ENCODE measurements around the gene KRTAP17-1. TPM values are rescaled to one million over a fixed set of nuclear protein-coding genes. Genes with fewer than 3 reads are reported as not detected.

KRTAP17-1 gene
- total RNA-seq, 1 experiment from 2014 or later = not detected

DNA sequence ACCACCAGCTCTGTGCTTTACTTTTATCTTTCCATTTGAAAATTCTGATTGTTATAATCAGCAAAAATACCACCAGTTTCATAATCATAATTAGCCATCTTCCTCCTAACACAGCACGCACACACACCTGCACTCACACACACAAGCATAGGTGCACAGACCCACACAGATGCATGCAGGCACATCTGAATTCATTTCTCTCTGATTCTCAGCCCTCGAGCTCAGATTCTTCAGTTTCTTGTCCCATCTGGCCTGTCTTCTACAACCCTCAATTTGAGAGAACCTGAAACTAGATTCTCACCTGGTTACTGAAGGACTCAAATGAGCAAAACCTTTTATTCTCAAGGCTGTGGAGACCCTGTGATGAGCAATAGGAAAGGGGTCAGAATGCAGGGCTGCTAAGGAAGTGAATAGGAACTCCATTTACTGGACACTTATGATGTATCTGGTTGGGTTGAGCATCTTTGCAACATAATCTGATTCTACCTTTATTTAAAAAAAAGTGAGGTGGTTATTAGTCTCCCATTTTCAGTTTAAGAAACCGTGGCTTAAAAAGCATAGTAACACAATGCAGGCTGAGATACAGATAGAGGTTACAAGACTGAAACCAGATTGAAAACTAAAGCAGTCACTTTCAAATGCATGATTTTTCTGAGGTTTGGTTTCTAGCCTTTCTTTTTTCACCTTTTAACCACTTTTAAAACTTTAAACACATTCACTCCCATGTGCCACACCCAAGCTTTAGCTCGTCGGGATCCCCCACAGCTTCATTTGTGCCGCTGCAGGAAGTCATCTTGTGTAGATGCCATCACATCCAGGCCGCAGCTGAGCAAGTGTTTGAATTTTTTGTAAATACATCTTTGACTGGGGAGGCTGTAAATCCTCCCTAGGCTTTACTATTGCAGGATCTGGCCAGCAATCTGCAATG, 25.7 kb upstream of the KRTAP17-1 start:
- ATAC-seq (no peak), DNase-seq (ENCODE audit: low spot score) (no peak)
- POLR2A ChIA-PET = no interaction called here
- Mint-ChIP-seq H3K27me3 (ENCODE audit: low read depth) (peaks cover 3% of the 10 kb centered on the region), H3K4me3 (no peak overlapping the region), H3K9me3 (peaks cover 36% of the 10 kb centered on the region), H3K27ac (no peak overlapping the region), H3K36me3 (peaks cover 10% of the 10 kb centered on the region), H3K4me1 (no peaks in the 10 kb centered on the region)
- CTCF ChIA-PET = interaction anchor here (1.1 to 2.8 kb wide), 2 partner anchors 12 to 19 kb away, joined by 6 to 11 read pairs; no protein-coding TSS in a partner anchor
- TF ChIP-seq JAZF1 (CRISPR knock-in tag; IDR thresholded peaks at IDR 0.05) (no peak), ZNF416 (CRISPR knock-in tag; IDR thresholded peaks at IDR 0.05) (no peak), EMX1 (CRISPR knock-in tag; IDR thresholded peaks at IDR 0.05) (no peak), NR3C1 (CRISPR knock-in tag; conservative IDR thresholded peaks at IDR 0.05; ENCODE audit: low read depth) (no peak), FOXK1 (CRISPR knock-in tag; IDR thresholded peaks at IDR 0.05) (no peak), ETV6 (CRISPR knock-in tag; IDR thresholded peaks at IDR 0.05) (no peak), ZNF317 (CRISPR knock-in tag; IDR thresholded peaks at IDR 0.05; ENCODE audit: borderline replicate concordance, low read depth) (no peak), ZNF263 (CRISPR knock-in tag; IDR thresholded peaks at IDR 0.05; ENCODE audit: low read depth) (no peak), JUN (CRISPR knock-in tag; IDR thresholded peaks at IDR 0.05) (no peak), SMAD3 (CRISPR knock-in tag; IDR thresholded peaks at IDR 0.05; ENCODE audit: borderline replicate concordance) (no peak)
- TF ChIP-seq, protein P1, sequence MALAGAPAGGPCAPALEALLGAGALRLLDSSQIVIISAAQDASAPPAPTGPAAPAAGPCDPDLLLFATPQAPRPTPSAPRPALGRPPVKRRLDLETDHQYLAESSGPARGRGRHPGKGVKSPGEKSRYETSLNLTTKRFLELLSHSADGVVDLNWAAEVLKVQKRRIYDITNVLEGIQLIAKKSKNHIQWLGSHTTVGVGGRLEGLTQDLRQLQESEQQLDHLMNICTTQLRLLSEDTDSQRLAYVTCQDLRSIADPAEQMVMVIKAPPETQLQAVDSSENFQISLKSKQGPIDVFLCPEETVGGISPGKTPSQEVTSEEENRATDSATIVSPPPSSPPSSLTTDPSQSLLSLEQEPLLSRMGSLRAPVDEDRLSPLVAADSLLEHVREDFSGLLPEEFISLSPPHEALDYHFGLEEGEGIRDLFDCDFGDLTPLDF (CRISPR knock-in tag; IDR thresholded peaks at IDR 0.05) = no peak
- TF ChIP-seq, protein P2, sequence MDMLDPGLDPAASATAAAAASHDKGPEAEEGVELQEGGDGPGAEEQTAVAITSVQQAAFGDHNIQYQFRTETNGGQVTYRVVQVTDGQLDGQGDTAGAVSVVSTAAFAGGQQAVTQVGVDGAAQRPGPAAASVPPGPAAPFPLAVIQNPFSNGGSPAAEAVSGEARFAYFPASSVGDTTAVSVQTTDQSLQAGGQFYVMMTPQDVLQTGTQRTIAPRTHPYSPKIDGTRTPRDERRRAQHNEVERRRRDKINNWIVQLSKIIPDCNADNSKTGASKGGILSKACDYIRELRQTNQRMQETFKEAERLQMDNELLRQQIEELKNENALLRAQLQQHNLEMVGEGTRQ (CRISPR knock-in tag; IDR thresholded peaks at IDR 0.05) = no peak
- TF ChIP-seq, protein P3, sequence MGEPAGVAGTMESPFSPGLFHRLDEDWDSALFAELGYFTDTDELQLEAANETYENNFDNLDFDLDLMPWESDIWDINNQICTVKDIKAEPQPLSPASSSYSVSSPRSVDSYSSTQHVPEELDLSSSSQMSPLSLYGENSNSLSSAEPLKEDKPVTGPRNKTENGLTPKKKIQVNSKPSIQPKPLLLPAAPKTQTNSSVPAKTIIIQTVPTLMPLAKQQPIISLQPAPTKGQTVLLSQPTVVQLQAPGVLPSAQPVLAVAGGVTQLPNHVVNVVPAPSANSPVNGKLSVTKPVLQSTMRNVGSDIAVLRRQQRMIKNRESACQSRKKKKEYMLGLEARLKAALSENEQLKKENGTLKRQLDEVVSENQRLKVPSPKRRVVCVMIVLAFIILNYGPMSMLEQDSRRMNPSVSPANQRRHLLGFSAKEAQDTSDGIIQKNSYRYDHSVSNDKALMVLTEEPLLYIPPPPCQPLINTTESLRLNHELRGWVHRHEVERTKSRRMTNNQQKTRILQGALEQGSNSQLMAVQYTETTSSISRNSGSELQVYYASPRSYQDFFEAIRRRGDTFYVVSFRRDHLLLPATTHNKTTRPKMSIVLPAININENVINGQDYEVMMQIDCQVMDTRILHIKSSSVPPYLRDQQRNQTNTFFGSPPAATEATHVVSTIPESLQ (CRISPR knock-in tag; IDR thresholded peaks at IDR 0.05) = no peak
- TF ChIP-seq, protein P4, sequence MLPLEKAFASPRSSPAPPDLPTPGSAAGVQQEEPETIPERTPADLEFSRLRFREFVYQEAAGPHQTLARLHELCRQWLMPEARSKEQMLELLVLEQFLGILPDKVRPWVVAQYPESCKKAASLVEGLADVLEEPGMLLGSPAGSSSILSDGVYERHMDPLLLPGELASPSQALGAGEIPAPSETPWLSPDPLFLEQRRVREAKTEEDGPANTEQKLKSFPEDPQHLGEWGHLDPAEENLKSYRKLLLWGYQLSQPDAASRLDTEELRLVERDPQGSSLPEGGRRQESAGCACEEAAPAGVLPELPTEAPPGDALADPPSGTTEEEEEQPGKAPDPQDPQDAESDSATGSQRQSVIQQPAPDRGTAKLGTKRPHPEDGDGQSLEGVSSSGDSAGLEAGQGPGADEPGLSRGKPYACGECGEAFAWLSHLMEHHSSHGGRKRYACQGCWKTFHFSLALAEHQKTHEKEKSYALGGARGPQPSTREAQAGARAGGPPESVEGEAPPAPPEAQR (CRISPR knock-in tag; IDR thresholded peaks at IDR 0.05) = no peak
- TF ChIP-seq, protein P5, sequence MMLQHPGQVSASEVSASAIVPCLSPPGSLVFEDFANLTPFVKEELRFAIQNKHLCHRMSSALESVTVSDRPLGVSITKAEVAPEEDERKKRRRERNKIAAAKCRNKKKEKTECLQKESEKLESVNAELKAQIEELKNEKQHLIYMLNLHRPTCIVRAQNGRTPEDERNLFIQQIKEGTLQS (CRISPR knock-in tag; conservative IDR thresholded peaks at IDR 0.05) = no peak
- TF ChIP-seq, protein P6, sequence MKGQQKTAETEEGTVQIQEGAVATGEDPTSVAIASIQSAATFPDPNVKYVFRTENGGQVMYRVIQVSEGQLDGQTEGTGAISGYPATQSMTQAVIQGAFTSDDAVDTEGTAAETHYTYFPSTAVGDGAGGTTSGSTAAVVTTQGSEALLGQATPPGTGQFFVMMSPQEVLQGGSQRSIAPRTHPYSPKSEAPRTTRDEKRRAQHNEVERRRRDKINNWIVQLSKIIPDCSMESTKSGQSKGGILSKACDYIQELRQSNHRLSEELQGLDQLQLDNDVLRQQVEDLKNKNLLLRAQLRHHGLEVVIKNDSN (CRISPR knock-in tag; IDR thresholded peaks at IDR 0.05) = no peak

DNA sequence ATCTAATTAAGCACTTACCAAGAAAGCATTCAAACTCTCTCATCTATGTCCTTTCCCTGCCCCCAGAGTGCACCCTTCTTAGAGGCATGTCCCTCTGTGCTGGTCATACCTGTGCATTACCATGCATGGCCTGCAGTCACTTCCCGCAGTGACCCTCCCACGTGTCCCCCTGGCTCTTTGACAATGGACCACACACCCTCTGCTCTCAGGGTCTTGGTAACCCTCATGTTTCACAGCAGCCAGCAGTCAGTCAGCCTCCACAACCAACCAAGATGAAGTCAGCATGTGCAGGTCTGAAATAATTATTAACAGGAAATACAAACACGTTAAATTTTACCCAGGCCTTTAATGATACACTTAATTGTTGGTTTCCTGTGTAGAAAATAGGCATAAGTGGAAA, 25.0 kb upstream of the KRTAP17-1 start:
- H3K27ac Mint-ChIP-seq = no peak overlapping the region
- H3K4me1 Mint-ChIP-seq = no peaks in the 10 kb centered on the region
- peaks cover 3% of the 10 kb centered on the region for H3K27me3 Mint-ChIP-seq (ENCODE audit: low read depth)
- peaks cover 10% of the 10 kb centered on the region for H3K36me3 Mint-ChIP-seq
- ATAC-seq = no peak; the same call in 1 of the 2 replicates
- DNase-seq (ENCODE audit: low spot score) = no peak
- no peak overlapping the region for H3K4me3 Mint-ChIP-seq
- ChIA-PET POLR2A (no interaction called here), CTCF (interaction anchor here (1.1 to 2.8 kb wide), 3 partner anchors 11 to 146 kb away, joined by 3 to 11 read pairs (median 6); no protein-coding TSS in a partner anchor)
- H3K9me3 Mint-ChIP-seq = peaks cover 36% of the 10 kb centered on the region
- no peak for TF ChIP-seq SP1 (CRISPR knock-in tag; conservative IDR thresholded peaks at IDR 0.05)
- no peak for TF ChIP-seq MYBL2 (CRISPR knock-in tag; IDR thresholded peaks at IDR 0.05)
- TF ChIP-seq, protein P7, sequence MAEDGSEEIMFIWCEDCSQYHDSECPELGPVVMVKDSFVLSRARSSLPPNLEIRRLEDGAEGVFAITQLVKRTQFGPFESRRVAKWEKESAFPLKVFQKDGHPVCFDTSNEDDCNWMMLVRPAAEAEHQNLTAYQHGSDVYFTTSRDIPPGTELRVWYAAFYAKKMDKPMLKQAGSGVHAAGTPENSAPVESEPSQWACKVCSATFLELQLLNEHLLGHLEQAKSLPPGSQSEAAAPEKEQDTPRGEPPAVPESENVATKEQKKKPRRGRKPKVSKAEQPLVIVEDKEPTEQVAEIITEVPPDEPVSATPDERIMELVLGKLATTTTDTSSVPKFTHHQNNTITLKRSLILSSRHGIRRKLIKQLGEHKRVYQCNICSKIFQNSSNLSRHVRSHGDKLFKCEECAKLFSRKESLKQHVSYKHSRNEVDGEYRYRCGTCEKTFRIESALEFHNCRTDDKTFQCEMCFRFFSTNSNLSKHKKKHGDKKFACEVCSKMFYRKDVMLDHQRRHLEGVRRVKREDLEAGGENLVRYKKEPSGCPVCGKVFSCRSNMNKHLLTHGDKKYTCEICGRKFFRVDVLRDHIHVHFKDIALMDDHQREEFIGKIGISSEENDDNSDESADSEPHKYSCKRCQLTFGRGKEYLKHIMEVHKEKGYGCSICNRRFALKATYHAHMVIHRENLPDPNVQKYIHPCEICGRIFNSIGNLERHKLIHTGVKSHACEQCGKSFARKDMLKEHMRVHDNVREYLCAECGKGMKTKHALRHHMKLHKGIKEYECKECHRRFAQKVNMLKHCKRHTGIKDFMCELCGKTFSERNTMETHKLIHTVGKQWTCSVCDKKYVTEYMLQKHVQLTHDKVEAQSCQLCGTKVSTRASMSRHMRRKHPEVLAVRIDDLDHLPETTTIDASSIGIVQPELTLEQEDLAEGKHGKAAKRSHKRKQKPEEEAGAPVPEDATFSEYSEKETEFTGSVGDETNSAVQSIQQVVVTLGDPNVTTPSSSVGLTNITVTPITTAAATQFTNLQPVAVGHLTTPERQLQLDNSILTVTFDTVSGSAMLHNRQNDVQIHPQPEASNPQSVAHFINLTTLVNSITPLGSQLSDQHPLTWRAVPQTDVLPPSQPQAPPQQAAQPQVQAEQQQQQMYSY (CRISPR knock-in tag; IDR thresholded peaks at IDR 0.05) = no peak
- no peak for TF ChIP-seq NFATC4 (CRISPR knock-in tag; IDR thresholded peaks at IDR 0.05)
- no peak for TF ChIP-seq IRF2 (CRISPR knock-in tag; IDR thresholded peaks at IDR 0.05; ENCODE audit: borderline replicate concordance, low read depth)
- TF ChIP-seq ZNF219 (CRISPR knock-in tag; IDR thresholded peaks at IDR 0.05; ENCODE audit: borderline replicate concordance) = no peak
- TF ChIP-seq ZNF396 (CRISPR knock-in tag; IDR thresholded peaks at IDR 0.05; ENCODE audit: borderline replicate concordance) = no peak
- no peak for TF ChIP-seq MXD4 (CRISPR knock-in tag; IDR thresholded peaks at IDR 0.05; ENCODE audit: borderline replicate concordance)
- TF ChIP-seq TP53 (CRISPR knock-in tag; IDR thresholded peaks at IDR 0.05) = no peak
